GM13977 (cell line): Measurements from ENCODE around the gene SLC25A45.
A peak's percentile ranks its signal among the peaks of the same experiment; 100 is the strongest.
"Not testable (repeated sequence)": the region's sequence is repeated elsewhere in the genome, so short reads cannot be mapped to it uniquely, and the experiment has no call there.

ENCODE experiments used
- DNase-seq: peaks from one replicate; pipeline ENCODE4 v3.0.0; 2012; ENCODE audit warnings: low spot score
- CTCF ChIP-seq: IDR thresholded peaks from 2 replicates; pipeline ENCODE4 v1.5.1; 2012; ENCODE audit warnings: mild to moderate bottlenecking, control low read depth; ENCODE audit not compliant: insufficient read depth; ENCODE audit errors: extremely low read depth, missing control alignments
- in situ Hi-C: fragments of 300-500 bp; cut with MboI; formaldehyde crosslinking; loops from one replicate; pipeline ENCODE4 v1.12.0; 2022; ENCODE audit warnings: low sequenced_read_pairs, low pct_unique_long_range_greater_than_20kb, mixed read lengths, inconsistent platforms; ENCODE audit not compliant: unreplicated experiment

The SLC25A45 gene

GRCh38 chr11:65417702-65418430 is 35.4 kb upstream of the SLC25A45 start:
- no peak for TF ChIP-seq CTCF
- in situ Hi-C loops = loop anchor here (10.0 kb wide), 1 partner anchor 47 kb away; no protein-coding TSS in a partner anchor
- no peak for DNase-seq

GRCh38 chr11:65416841-65417701 is 34.6 kb upstream of the SLC25A45 start:
- in situ Hi-C loops = loop anchor here (10.0 kb wide), 1 partner anchor 48 kb away; no protein-coding TSS in a partner anchor
- DNase-seq = peak; percentile 28
- TF ChIP-seq CTCF = no peak

- in situ Hi-C loops = loop anchor here (10.0 kb wide), 1 partner anchor 48 kb away; no protein-coding TSS in a partner anchor
- DNase-seq = peak; percentile 92
- peak; percentile 97 for TF ChIP-seq CTCF
These were observed 33.9 kb upstream of the SLC25A45 start for GRCh38 chr11:65416341-65416824.

GRCh38 chr11:65415499-65416340 is 33.3 kb upstream of the SLC25A45 start:
- peak; percentile 11 for DNase-seq
- no peak for TF ChIP-seq CTCF
- in situ Hi-C loops = loop anchor here (10.0 kb wide), 1 partner anchor 49 kb away; no protein-coding TSS in a partner anchor

- peak; percentile 19 for DNase-seq
- in situ Hi-C loops = loop anchor here (10.0 kb wide), 1 partner anchor 50 kb away; no protein-coding TSS in a partner anchor
- TF ChIP-seq CTCF = no peak
These were observed 32.5 kb upstream of the SLC25A45 start for GRCh38 chr11:65414776-65415498.

GRCh38 chr11:65413077-65413664 is 30.7 kb upstream of the SLC25A45 start:
- not testable (repeated sequence) for DNase-seq
- in situ Hi-C loops = loop anchor here (10.0 kb wide), 1 partner anchor 52 kb away; no protein-coding TSS in a partner anchor
